SK-N-SH (cell line): ENCODE data around the gene KIF3B. TPM values are rescaled to one million over a fixed set of nuclear protein-coding genes. Genes with fewer than 3 reads are reported as not detected.

Source experiments
- CTCF ChIA-PET: fragments of 300-600, 350-600 bp; formaldehyde crosslinking; extraction: SDS; loops from one replicate; lab custom pipeline; 2021; lab: Yijun Ruan, JAX
- POLR2A ChIA-PET: fragments of 350-600 bp; sonication (Branson Sonifier 250); formaldehyde crosslinking; extraction: SDS; loops from one replicate; lab custom pipeline; 2020; ENCODE audit warnings: antibody characterized with exemption, inconsistent platforms; lab: Yijun Ruan, JAX
- DNase-seq: peaks from one replicate; pipeline ENCODE4 v3.0.0; 2012
- H2AFZ ChIP-seq: fragments of 200-600 bp; sonication (generic); 2 replicates; pipeline ENCODE4 v1.8.1; 2016; ENCODE audit warnings: antibody characterized with exemption, mild to moderate bottlenecking, low read depth
- H3F3A ChIP-seq: fragments of 200-600 bp; sonication (generic); replicated peaks from 2 replicates; pipeline ENCODE3; 2016; ENCODE audit warnings: antibody characterized with exemption, mild to moderate bottlenecking; ENCODE audit not compliant: insufficient read depth
- H3K27ac ChIP-seq, 2 experiments: fragments of 200-500 bp in 1 of 2; fragments of 200-600 bp in 1 of 2; sonication (Bioruptor generic) in 1 of 2; sonication (generic), shearing (Covaris generic) in 1 of 2; 2 replicates each; pipeline versions ENCODE4 v1.5.1 to v1.6.1; 2014 to 2016; ENCODE audit warnings: low read depth in 2 of 2, inconsistent platforms in 1 of 2, low read length in 1 of 2, mild to moderate bottlenecking in 1 of 2, mixed read lengths in 1 of 2
- H3K27me3 ChIP-seq: fragments of 200-600 bp; sonication (generic), shearing (Covaris generic); 2 replicates; pipeline ENCODE4 v1.6.1; 2016; ENCODE audit warnings: mixed run types; ENCODE audit not compliant: insufficient read depth
- H3K36me3 ChIP-seq, 2 experiments: fragments of 200-500 bp in 1 of 2; fragments of 200-600 bp in 1 of 2; sonication (Bioruptor generic) in 1 of 2; sonication (generic) in 1 of 2; replicated peaks in 1 of 2; 2 replicates each; pipeline versions ENCODE3 to v1.5.1; 2014 to 2016; ENCODE audit warnings: low read length in 1 of 2, mild to moderate bottlenecking in 1 of 2; ENCODE audit not compliant: insufficient read depth in 2 of 2, control insufficient read depth in 1 of 2
- H3K4me1 ChIP-seq, 2 experiments: fragments of 200-500 bp in 1 of 2; fragments of 200-600 bp in 1 of 2; sonication (Bioruptor generic) in 1 of 2; sonication (generic), shearing (Covaris generic) in 1 of 2; 2 replicates each; pipeline versions ENCODE4 v1.5.1 to v1.6.1; 2014 to 2016; ENCODE audit warnings: low read depth in 1 of 2, low read length in 1 of 2, mixed run types in 1 of 2; ENCODE audit not compliant: insufficient read depth in 2 of 2, control insufficient read depth in 1 of 2
- H3K4me2 ChIP-seq: fragments of 200-600 bp; sonication (generic), shearing (Covaris generic); 2 replicates; pipeline ENCODE4 v1.6.1; 2017; ENCODE audit warnings: mixed run types
- H3K4me3 ChIP-seq, 2 experiments: fragments of 200-500 bp in 1 of 2; fragments of 200-600 bp in 1 of 2; sonication (Bioruptor generic) in 1 of 2; sonication (generic), shearing (Covaris generic) in 1 of 2; 2 replicates each; pipeline versions ENCODE4 v1.5.1 to v1.8.1; 2014 to 2016; ENCODE audit warnings: low read depth in 2 of 2, inconsistent platforms in 1 of 2, low read length in 1 of 2, mild to moderate bottlenecking in 1 of 2, mixed read lengths in 1 of 2, moderate library complexity in 1 of 2
- H3K79me2 ChIP-seq: fragments of 200-600 bp; sonication (generic); 2 replicates; pipeline ENCODE4 v1.8.1; 2017; ENCODE audit warnings: mild to moderate bottlenecking; ENCODE audit not compliant: insufficient read depth
- H3K9ac ChIP-seq: fragments of 200-600 bp; sonication (generic); 2 replicates; pipeline ENCODE4 v1.6.1; 2017; ENCODE audit warnings: mixed run types
- H3K9me2 ChIP-seq: fragments of 200-600 bp; sonication (generic); 2 replicates; pipeline ENCODE4 v1.6.1; 2017; ENCODE audit warnings: mixed run types
- H3K9me3 ChIP-seq: fragments of 200-600 bp; sonication (generic); 2 replicates; pipeline ENCODE4 v1.6.1; 2017; ENCODE audit warnings: mixed run types, mild to moderate bottlenecking, moderate library complexity
- H4K20me1 ChIP-seq: fragments of 200-600 bp; sonication (generic); 2 replicates; pipeline ENCODE4 v1.6.1; 2017; ENCODE audit warnings: mild to moderate bottlenecking, mixed run types; ENCODE audit not compliant: insufficient read depth
- CHD2 ChIP-seq: fragments of 150-350 bp; IDR thresholded peaks from 2 replicates; pipeline ENCODE4 v1.6.1; 2018; ENCODE audit warnings: low read length; ENCODE audit not compliant: partially characterized antibody
- ELF1 ChIP-seq: IDR thresholded peaks from 2 replicates; pipeline ENCODE4 v1.4.0; 2012
- EP300 ChIP-seq, 2 experiments: IDR thresholded peaks; 2 replicates each; pipeline versions ENCODE4 v1.4.0 to v1.6.1; 2012; ENCODE audit warnings: borderline replicate concordance in 1 of 2, low read depth in 1 of 2, low read length in 1 of 2
- FOXJ3 ChIP-seq: sonication (generic); formaldehyde crosslinking; IDR thresholded peaks from 2 replicates; pipeline ENCODE4 v1.5.1; 2020; ENCODE audit warnings: mild to moderate bottlenecking, missing genetic modification reagents
- GABPA ChIP-seq: IDR thresholded peaks from 2 replicates; pipeline ENCODE4 v1.4.0; 2012; ENCODE audit warnings: low read depth, mild to moderate bottlenecking
- GATA2 ChIP-seq: sonication (generic); formaldehyde crosslinking; IDR thresholded peaks from 2 replicates; pipeline ENCODE4 v1.5.0; 2020; ENCODE audit warnings: mild to moderate bottlenecking, missing genetic modification reagents
- JUND ChIP-seq: IDR thresholded peaks from 2 replicates; pipeline ENCODE4 v1.4.0; 2012
- NFIC ChIP-seq: IDR thresholded peaks from 2 replicates; pipeline ENCODE4 v1.4.0; 2012; ENCODE audit warnings: borderline replicate concordance
- NRF1 ChIP-seq: IDR thresholded peaks from 2 replicates; pipeline ENCODE4 v1.6.1; 2012; ENCODE audit warnings: low read depth, mild to moderate bottlenecking, low read length
- PBX3 ChIP-seq: IDR thresholded peaks from 2 replicates; pipeline ENCODE4; 2012
- POLR2AphosphoS5 ChIP-seq: IDR thresholded peaks from 2 replicates; pipeline ENCODE4 v1.6.1; 2012; ENCODE audit warnings: low read depth, low read length
- RAD21 ChIP-seq: IDR thresholded peaks from 2 replicates; pipeline ENCODE4 v1.6.1; 2012; ENCODE audit warnings: mild to moderate bottlenecking, low read length
- REST ChIP-seq: IDR thresholded peaks from 2 replicates; pipeline ENCODE4 v1.6.1; 2012; ENCODE audit warnings: mild to moderate bottlenecking, low read depth, low read length, moderate library complexity
- SIN3A ChIP-seq: IDR thresholded peaks from 2 replicates; pipeline ENCODE4 v1.6.1; 2012; ENCODE audit warnings: low read depth, mild to moderate bottlenecking, low read length, moderate library complexity, borderline replicate concordance
- SMC3 ChIP-seq: IDR thresholded peaks from 2 replicates; pipeline ENCODE4 v1.6.1; 2012; ENCODE audit warnings: low read depth, low read length, improper control_type of control experiment
- TAF1 ChIP-seq: IDR thresholded peaks from 2 replicates; pipeline ENCODE4 v1.6.1; 2012; ENCODE audit warnings: low read depth, mild to moderate bottlenecking, low read length, moderate library complexity, borderline replicate concordance
- WGBS: methylation state at CpG from one replicate; pipeline ENCODE4 v1.1.6; 2017; ENCODE audit warnings: low lambda C conversion rate; 5-methylcytosine and 5-hydroxymethylcytosine counted together
- polyA plus RNA-seq, 3 experiments: library from polyadenylated mRNA; depleted of rRNA; stranded (reverse); fragments of >200 nt; gene quantifications; 2 replicates each; pipeline ENCODE4 v1.2.3, GENCODE V29; 2012
- TF ChIP-seq, protein P1 (sequence below): fragments of 150-350 bp; IDR thresholded peaks from 2 replicates; pipeline ENCODE4 v1.6.1; 2017; ENCODE audit warnings: antibody characterized with exemption, low read length, low read depth, borderline replicate concordance
- TF ChIP-seq, protein P2 (sequence below): IDR thresholded peaks from 2 replicates; pipeline ENCODE4 v1.4.0; 2012; ENCODE audit warnings: low read depth
- TF ChIP-seq, protein P3 (sequence below): IDR thresholded peaks from 2 replicates; pipeline ENCODE4 v1.4.0; 2012; ENCODE audit warnings: low read depth, borderline replicate concordance

The KIF3B gene
- polyA plus RNA-seq, 1 of the 3 experiments (the other 2 are of a cell fraction) = 18.6 TPM

DNA sequence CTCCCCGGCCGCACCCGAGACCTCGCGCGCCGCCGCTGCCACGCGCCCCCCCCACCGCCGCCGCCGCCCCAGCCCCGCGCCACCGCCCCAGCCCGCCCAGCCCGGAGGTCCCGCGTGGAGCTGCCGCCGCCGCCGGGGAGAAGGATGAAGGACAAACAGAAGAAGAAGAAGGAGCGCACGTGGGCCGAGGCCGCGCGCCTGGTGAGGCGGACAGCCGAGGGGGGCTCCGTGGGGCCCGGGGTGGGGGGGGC, 81.1 kb downstream of the KIF3B start:
- Histone ChIP-seq H3K4me3 (peak overlapping the region; percentile 86 to 92), H3K4me2 (peak overlapping the region; percentile 85; the same call in 1 of the 2 replicates), H3K79me2 (peaks cover 48% of the 10 kb centered on the region), H3K9me2 (no peaks in the 10 kb centered on the region), H3K36me3 (peaks cover 0 to 4% of the 10 kb centered on the region in 2 experiments), H3K27me3 (no peaks in the 10 kb centered on the region), H3K4me1 (peaks cover 18 to 26% of the 10 kb centered on the region in 2 experiments; a peak in 3 of 4 replicates), H3K27ac (peak overlapping the region; percentile 85 to 95), H4K20me1 (peaks cover 46% of the 10 kb centered on the region), H3K9me3 (no peaks in the 10 kb centered on the region), H2AFZ (no peak overlapping the region), H3F3A (peaks cover 48% of the 10 kb centered on the region), H3K9ac (peak overlapping the region; percentile 91)
- WGBS = 0% methylated on average over 8 of the region's 35 CpGs
- POLR2A ChIA-PET = interaction anchor here (0.9 to 2.2 kb wide), 7 partner anchors 13 to 140 kb away, joined by 3 to 7 read pairs (median 3); no protein-coding TSS in a partner anchor
- CTCF ChIA-PET = interaction anchor here (0.6 to 3.3 kb wide), 9 partner anchors 11 to 159 kb away, joined by 3 to 13 read pairs (median 3); no protein-coding TSS in a partner anchor
- TF ChIP-seq POLR2AphosphoS5 (no peak), JUND (no peak), TAF1 (no peak), PBX3 (no peak), SIN3A (no peak), RAD21 (no peak)
- no peak for DNase-seq

DNA sequence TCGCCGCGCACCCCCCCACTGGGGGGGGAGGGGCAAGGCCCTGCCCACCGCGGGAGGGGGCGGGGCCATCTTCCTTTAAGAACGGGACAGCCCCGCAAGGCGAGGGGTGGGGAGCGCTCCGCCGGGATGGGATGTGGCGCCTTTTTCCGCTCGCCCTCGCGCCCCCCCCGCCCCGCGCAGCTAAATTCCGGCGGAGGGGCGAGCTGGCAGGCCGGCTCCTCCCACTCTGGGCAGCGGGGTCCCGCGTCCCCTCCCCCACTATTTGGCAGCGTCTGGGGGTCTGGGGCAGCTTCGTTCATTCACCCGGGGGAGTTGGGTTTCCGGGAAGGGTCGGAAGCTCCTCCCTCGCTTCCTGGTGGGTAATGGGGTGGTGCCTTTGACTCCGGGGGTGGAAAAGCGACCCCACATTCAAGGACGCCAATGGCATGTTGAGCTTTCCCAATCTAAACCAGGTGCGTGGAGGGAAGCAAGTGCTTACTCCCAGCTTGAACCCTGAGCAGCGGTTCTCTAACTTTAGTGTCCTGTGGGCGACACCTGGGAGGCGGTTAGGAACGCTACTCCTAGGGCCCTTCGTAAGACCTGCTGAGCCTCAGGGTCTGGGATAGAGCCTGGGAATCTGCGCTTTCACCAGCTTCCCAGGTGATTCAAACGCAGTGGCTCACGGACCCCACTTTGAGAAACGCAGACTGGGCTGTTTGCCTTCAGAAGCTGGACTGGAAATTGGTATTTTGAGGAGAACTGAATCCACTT, 81.6 kb downstream of the KIF3B start:
- Histone ChIP-seq H3F3A (peaks cover 46% of the 10 kb centered on the region), H3K4me3 (peak overlapping the region; percentile 86 to 92), H3K4me2 (peak overlapping the region; percentile 85), H3K9me2 (no peaks in the 10 kb centered on the region), H3K4me1 (peaks cover 22 to 26% of the 10 kb centered on the region in 2 experiments; a peak in 3 of 4 replicates), H4K20me1 (peaks cover 51% of the 10 kb centered on the region), H3K79me2 (peaks cover 53% of the 10 kb centered on the region), H3K27ac (peak overlapping the region; percentile 85 to 95), H2AFZ (peak overlapping the region; percentile 66; the same call in 1 of the 2 replicates), H3K9me3 (no peaks in the 10 kb centered on the region), H3K27me3 (no peaks in the 10 kb centered on the region), H3K36me3 (peaks cover 0 to 4% of the 10 kb centered on the region in 2 experiments), H3K9ac (peak overlapping the region; percentile 91)
- DNase-seq = peak; percentile 92
- ChIA-PET POLR2A (interaction anchor here (0.9 to 2.2 kb wide), 6 partner anchors 12 to 126 kb away, joined by 3 to 7 read pairs (median 3); no protein-coding TSS in a partner anchor), CTCF (interaction anchor here (0.6 to 3.3 kb wide), 10 partner anchors 11 to 159 kb away, joined by 3 to 13 read pairs (median 3); no protein-coding TSS in a partner anchor)
- WGBS = 0% methylated on average over 16 of the region's 46 CpGs
- peak; percentile 15; the same call in 1 of the 2 replicates for TF ChIP-seq SIN3A
- TF ChIP-seq NFIC = no peak
- TF ChIP-seq, protein P1, sequence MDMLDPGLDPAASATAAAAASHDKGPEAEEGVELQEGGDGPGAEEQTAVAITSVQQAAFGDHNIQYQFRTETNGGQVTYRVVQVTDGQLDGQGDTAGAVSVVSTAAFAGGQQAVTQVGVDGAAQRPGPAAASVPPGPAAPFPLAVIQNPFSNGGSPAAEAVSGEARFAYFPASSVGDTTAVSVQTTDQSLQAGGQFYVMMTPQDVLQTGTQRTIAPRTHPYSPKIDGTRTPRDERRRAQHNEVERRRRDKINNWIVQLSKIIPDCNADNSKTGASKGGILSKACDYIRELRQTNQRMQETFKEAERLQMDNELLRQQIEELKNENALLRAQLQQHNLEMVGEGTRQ = no peak
- TF ChIP-seq NRF1 = no peak
- TF ChIP-seq, protein P2, sequence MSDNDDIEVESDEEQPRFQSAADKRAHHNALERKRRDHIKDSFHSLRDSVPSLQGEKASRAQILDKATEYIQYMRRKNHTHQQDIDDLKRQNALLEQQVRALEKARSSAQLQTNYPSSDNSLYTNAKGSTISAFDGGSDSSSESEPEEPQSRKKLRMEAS = no peak
- TF ChIP-seq GATA2 (CRISPR knock-in tag) = no peak
- TF ChIP-seq, protein P3, sequence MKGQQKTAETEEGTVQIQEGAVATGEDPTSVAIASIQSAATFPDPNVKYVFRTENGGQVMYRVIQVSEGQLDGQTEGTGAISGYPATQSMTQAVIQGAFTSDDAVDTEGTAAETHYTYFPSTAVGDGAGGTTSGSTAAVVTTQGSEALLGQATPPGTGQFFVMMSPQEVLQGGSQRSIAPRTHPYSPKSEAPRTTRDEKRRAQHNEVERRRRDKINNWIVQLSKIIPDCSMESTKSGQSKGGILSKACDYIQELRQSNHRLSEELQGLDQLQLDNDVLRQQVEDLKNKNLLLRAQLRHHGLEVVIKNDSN = no peak
- peak; percentile 29 for TF ChIP-seq CHD2
- no peak for TF ChIP-seq REST
- TF ChIP-seq ELF1 = peak; percentile 29; the same call in 1 of the 2 replicates
- no peak for TF ChIP-seq GABPA
- 0 out of 4 replicates have a peak, but pooled peaks of 1 of the 2 experiments have one; percentile 8 for TF ChIP-seq EP300 (IDR thresholded peaks at IDR 0.05; ENCODE audit: borderline replicate concordance in 1 of 2, low read depth in 1 of 2, low read length in 1 of 2)
- TF ChIP-seq SMC3 = no peak
- no peak for TF ChIP-seq TAF1
- peak; percentile 64 for TF ChIP-seq POLR2AphosphoS5
- no peak for TF ChIP-seq FOXJ3 (CRISPR knock-in tag)
